Heart right ventricle (tissue), 16 donors: ENCODE data around the gene DDIAS. TPM values are rescaled to one million over a fixed set of nuclear protein-coding genes. Genes with fewer than 3 reads are reported as not detected.
A peak's percentile ranks its signal among the peaks of the same experiment; 100 is the strongest.

Source experiments
- ATAC-seq, 8 donors: fragments of 200-7000 bp; cut with Tn5 transposase; one replicate each; pipeline ENCODE4 v1.9.1; 2020; ENCODE audit warnings: mild to moderate bottlenecking in 8 of 8, moderate library complexity in 8 of 8, moderate number of reproducible peaks in 1 of 8
- DNase-seq, 2 donors: peaks; one replicate each; pipeline ENCODE4 v3.0.0-alpha.2; 2020
- H3K27ac ChIP-seq, 10 donors: fragments of 200-600 bp; sonication (generic) in 2 of 10; one replicate each; pipeline versions ENCODE4 v1.5.0 to v1.8.0; 2020 to 2022; ENCODE audit warnings: mild to moderate bottlenecking in 3 of 10
- H3K27me3 ChIP-seq, 7 donors: fragments of 200-600 bp; one replicate each; pipeline ENCODE4 v1.8.0; 2021 to 2022; ENCODE audit warnings: mild to moderate bottlenecking in 2 of 7
- H3K36me3 ChIP-seq, 9 donors: fragments of 200-600 bp; sonication (generic) in 1 of 9; one replicate each; pipeline versions ENCODE4 v1.5.0 to v1.8.0; 2020 to 2022; ENCODE audit warnings: mild to moderate bottlenecking in 2 of 9
- H3K4me1 ChIP-seq, 9 donors: fragments of 200-600 bp; sonication (generic) in 1 of 9; one replicate each; pipeline versions ENCODE4 v1.5.0 to v1.8.0; 2020 to 2022; ENCODE audit warnings: mild to moderate bottlenecking in 4 of 9
- H3K4me3 ChIP-seq, 10 donors: fragments of 200-600 bp; sonication (generic) in 2 of 10; one replicate each; pipeline versions ENCODE4 v1.5.0 to v1.8.0; 2020 to 2022; ENCODE audit warnings: mild to moderate bottlenecking in 7 of 10, moderate library complexity in 2 of 10
- H3K9me3 ChIP-seq, 11 donors: fragments of 200-600 bp in 10 of 11; sonication (generic) in 2 of 11; one replicate each; pipeline versions ENCODE4 v1.5.0 to v1.8.0; 2013 to 2022; ENCODE audit warnings: mild to moderate bottlenecking in 2 of 11, control low read depth in 1 of 11, moderate library complexity in 1 of 11
- CTCF ChIP-seq, 9 donors: fragments of 200-600 bp; sonication (generic) in 2 of 9; IDR thresholded peaks; one replicate each; pipeline versions ENCODE4 v1.5.0 to v1.8.0; 2021 to 2022; ENCODE audit warnings: antibody characterized with exemption in 9 of 9, mild to moderate bottlenecking in 5 of 9, moderate library complexity in 1 of 9
- WGBS, 2 donors: extraction: QIAGEN DNeasy Blood & Tissue Kit; methylation state at CpG; one replicate each; pipeline ENCODE4 v1.1.7; 2013; ENCODE audit warnings: inconsistent platforms in 1 of 2; 5-methylcytosine and 5-hydroxymethylcytosine counted together
- intact Hi-C, 10 donors: fragments of 100-400 bp; cut with DNase I; formaldehyde crosslinking; loops; one replicate each; pipeline versions ENCODE4 v1.11.1 to v1.14.2; 2022
- polyA plus RNA-seq, 2 donors: library from polyadenylated mRNA; stranded (reverse); fragments of 200-250 nt; gene quantifications; one replicate each; pipeline ENCODE4 v1.2.3, GENCODE V29; 2013
- total RNA-seq, 10 donors: library from RNA; stranded (reverse); fragmentation: NEBNext Ultra II Directional in 3 of 10; extraction: Animal tissue kit (Norgen Biotek cat#: 25700) in 3 of 10; gene quantifications; one replicate each; pipeline versions ENCODE4 v1.2.1 to v1.2.4, GENCODE V29; 2021 to 2023
- donor health status: Arrhythmogenic right ventricular cardiomyopathy.
- donor health status: ischemic (EF 13 %, LVEDD 7.1; RV severe dilation, severe dysfunction).
- donor health status: healthy with polysubstance abuse.
- donor health status: DM: no; HTN: yes; CAD: no.
- donor health status: DM: no; HTN: no; CAD: no.
- donor health status: ischemic (EF 25% LVEDD 6.9; RV normal size, moderate dysfunction).
- donor health status: ischemic (EF 25% LVEDD 5.7; RV mildly dilated, moderate dysfunction).
- donor health status: healthy.
- donor health status: DM: yes; HTN: yes; CAD: no.
- donor health status: Ischemic cardiomyopathy.
- donor health status: ischemic (EF 35%, LVEDD 5.7; RV mildly dilated, moderate dysfunction).
- donor health status: nonischemic (EF 11% LVEDD 7.7; RV severe dilation, severe dysfunction).
- donor health status: DM: yes; HTN: yes; CAD: no.
- donor health status: PGD.
- donor health status: ischemic (EF 29% LVEDD 5.4; RV normal size, mild dysfunction).
- donor health status: nonischemic (EF 23%, LVEDD 6.1; RV moderate dilation, normal function).

The DDIAS gene
- total and polyA plus RNA-seq, 12 donors = 0.13 to 2.4 (median 0.46) TPM

- H3K4me3 ChIP-seq = no peak overlapping the region
- DNase-seq = no peak
Observed at GRCh38 chr11:82974135-82974534, 72.6 kb downstream of the DDIAS start.

GRCh38 chr11:82974851-82975250 lies 73.3 kb downstream of the DDIAS start:
- WGBS, 2 donors = 54 to 81% methylated on average over 2 of the region's 2 CpGs
- ATAC-seq (no peak), DNase-seq (no peak)
- no peak for TF ChIP-seq CTCF (IDR thresholded peaks at IDR 0.05)
- Histone ChIP-seq H3K36me3 (no peaks in the 10 kb centered on the region), H3K4me1 (peaks cover 0 to 22% (median 3%) of the 10 kb centered on the region in 9 donors), H3K9me3 (no peaks in the 10 kb centered on the region), H3K4me3 (no peak overlapping the region), H3K27ac (no peak overlapping the region), H3K27me3 (no peaks in the 10 kb centered on the region)
- intact Hi-C loops = no loop called here

More at GRCh38 chr11:82974135-82974534, 72.6 kb downstream of the DDIAS start:
- WGBS, 2 donors = 94 to 96% methylated on average over 2 of the region's 2 CpGs
- Histone ChIP-seq H3K27me3 (no peaks in the 10 kb centered on the region), H3K27ac (no peak overlapping the region), H3K36me3 (no peaks in the 10 kb centered on the region), H3K9me3 (no peaks in the 10 kb centered on the region), H3K4me1 (peaks cover 0 to 15% (median 0%) of the 10 kb centered on the region in 9 donors)
- no peak for ATAC-seq
- intact Hi-C loops = no loop called here
- TF ChIP-seq CTCF (IDR thresholded peaks at IDR 0.05) = no peak

- intact Hi-C loops = loop anchor here in 1 of 10 donors (2.0 kb wide), 1 partner anchor 49 kb away; no protein-coding TSS in a partner anchor
- peaks cover 0 to 3% (median under 1%) of the 10 kb centered on the region in 9 donors for H3K36me3 ChIP-seq
- DNase-seq = no peak
- H3K4me3 ChIP-seq = no peak overlapping the region
- ATAC-seq = no peak
- H3K27ac ChIP-seq = no peak overlapping the region
- H3K27me3 ChIP-seq = no peaks in the 10 kb centered on the region
- H3K4me1 ChIP-seq = peaks cover 0 to 29% (median 13%) of the 10 kb centered on the region in 9 donors
- no peaks in the 10 kb centered on the region for H3K9me3 ChIP-seq
- TF ChIP-seq CTCF (IDR thresholded peaks at IDR 0.05) = no peak
Observed at GRCh38 chr11:82975882-82976281, 74.3 kb downstream of the DDIAS start.

DNA sequence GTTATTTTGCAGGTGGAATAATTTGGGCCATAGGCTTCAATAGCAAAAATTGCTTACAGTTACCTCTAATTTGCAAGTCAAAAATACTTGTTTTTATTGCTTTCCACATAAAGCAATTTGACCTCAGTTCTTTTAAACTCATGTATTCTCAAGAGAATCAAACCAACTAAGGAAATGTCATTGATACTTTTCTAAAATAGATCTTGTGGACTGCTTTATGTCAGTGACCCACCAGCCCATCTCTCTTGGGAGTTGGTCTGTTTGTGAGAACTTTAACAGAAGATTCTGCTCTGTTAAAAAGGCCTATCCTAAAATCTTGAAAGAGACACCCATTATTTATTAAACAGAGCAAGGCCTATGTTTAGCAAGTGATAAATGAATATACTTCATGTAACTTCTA lies 75.2 kb downstream of the DDIAS start:
- peak in 1 of 8 donors; percentile 68 for ATAC-seq
- no peak overlapping the region for H3K4me3 ChIP-seq

More for the DNA sequence above, 75.2 kb downstream of the DDIAS start:
- no peak for TF ChIP-seq CTCF (IDR thresholded peaks at IDR 0.05)
- no peak for DNase-seq
- Histone ChIP-seq H3K36me3 (peaks cover 0 to 12% (median 9%) of the 10 kb centered on the region in 9 donors), H3K27me3 (no peaks in the 10 kb centered on the region), H3K4me1 (peaks cover 0 to 29% (median 13%) of the 10 kb centered on the region in 9 donors), H3K9me3 (no peaks in the 10 kb centered on the region), H3K27ac (no peak overlapping the region)
- intact Hi-C loops = loop anchor here in 1 of 10 donors (2.0 kb wide), 1 partner anchor 48 kb away; no protein-coding TSS in a partner anchor
